ENCODE data around the gene FTCD. TPM values are rescaled to one million over a fixed set of nuclear protein-coding genes. Genes with fewer than 3 reads are reported as not detected.
A peak's percentile ranks its signal among the peaks of the same experiment; 100 is the strongest.

FTCD gene
- total and polyA plus RNA-seq, 9 of the 15 experiments (the other 6 are each of a cell fraction or from before 2014, with no cell fraction given): 0.11 to 1.6 (median 0.67) TPM; not detected in 5

DNA sequence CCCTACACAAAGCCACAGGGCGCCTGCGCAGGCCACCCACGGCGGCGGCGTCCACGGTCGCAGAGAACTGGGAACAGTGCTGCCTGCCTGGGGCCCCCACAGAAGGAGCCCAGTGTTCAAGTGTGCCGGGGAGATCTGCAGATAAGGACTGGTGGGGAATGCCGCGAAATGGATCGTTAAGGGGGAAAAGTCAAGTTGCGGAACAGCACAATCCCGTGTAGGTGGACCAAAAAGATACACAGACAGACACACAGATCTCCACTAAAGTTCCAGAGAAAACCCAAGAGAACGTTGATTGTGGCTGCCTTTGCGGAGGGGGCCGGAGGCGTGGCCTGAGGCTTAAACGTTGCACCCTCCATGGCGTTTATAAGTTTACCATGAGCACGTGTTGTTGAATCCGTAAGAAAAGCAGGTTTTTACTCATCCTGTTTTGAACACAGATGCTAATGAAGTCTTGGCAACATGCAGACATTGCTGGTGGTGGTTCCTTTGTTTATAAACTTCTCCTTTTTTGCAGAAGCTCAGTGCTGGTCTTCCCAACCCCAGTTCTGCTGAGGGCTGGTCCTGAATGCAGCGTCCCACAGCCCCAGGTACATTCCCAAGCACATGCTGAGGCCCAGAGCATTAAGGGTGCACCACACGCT, 24.8 kb upstream of the FTCD start (continued):
- TF ChIP-seq, protein P1, sequence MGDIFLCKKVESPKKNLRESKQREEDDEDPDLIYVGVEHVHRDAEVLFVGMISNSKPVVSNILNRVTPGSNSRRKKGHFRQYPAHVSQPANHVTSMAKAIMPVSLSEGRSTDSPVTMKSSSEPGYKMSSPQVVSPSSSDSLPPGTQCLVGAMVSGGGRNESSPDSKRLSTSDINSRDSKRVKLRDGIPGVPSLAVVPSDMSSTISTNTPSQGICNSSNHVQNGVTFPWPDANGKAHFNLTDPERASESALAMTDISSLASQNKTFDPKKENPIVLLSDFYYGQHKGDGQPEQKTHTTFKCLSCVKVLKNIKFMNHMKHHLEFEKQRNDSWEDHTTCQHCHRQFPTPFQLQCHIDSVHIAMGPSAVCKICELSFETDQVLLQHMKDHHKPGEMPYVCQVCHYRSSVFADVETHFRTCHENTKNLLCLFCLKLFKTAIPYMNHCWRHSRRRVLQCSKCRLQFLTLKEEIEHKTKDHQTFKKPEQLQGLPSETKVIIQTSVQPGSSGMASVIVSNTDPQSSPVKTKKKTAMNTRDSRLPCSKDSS (IDR thresholded peaks at IDR 0.05; ENCODE audit: low read depth, partially characterized antibody): no peak
- TF ChIP-seq, protein P2, sequence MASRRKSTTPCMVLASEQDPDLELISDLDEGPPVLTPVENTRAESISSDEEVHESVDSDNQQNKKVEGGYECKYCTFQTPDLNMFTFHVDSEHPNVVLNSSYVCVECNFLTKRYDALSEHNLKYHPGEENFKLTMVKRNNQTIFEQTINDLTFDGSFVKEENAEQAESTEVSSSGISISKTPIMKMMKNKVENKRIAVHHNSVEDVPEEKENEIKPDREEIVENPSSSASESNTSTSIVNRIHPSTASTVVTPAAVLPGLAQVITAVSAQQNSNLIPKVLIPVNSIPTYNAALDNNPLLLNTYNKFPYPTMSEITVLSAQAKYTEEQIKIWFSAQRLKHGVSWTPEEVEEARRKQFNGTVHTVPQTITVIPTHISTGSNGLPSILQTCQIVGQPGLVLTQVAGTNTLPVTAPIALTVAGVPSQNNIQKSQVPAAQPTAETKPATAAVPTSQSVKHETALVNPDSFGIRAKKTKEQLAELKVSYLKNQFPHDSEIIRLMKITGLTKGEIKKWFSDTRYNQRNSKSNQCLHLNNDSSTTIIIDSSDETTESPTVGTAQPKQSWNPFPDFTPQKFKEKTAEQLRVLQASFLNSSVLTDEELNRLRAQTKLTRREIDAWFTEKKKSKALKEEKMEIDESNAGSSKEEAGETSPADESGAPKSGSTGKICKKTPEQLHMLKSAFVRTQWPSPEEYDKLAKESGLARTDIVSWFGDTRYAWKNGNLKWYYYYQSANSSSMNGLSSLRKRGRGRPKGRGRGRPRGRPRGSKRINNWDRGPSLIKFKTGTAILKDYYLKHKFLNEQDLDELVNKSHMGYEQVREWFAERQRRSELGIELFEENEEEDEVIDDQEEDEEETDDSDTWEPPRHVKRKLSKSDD (conservative IDR thresholded peaks at IDR 0.05; ENCODE audit: low read length): no peak
- TF ChIP-seq BRD9 (IDR thresholded peaks at IDR 0.05; ENCODE audit: low read depth, partially characterized antibody) (no peak), CCNT2 (IDR thresholded peaks at IDR 0.05; ENCODE audit: borderline replicate concordance, extremely low read depth, insufficient read length, low read depth, low read length) (peak; percentile 48), KAT8 (IDR thresholded peaks at IDR 0.05; ENCODE audit: low read depth) (no peak), POLR2G (IDR thresholded peaks at IDR 0.05; ENCODE audit: low read depth, low read length) (no peak), CBFA2T3 (IDR thresholded peaks at IDR 0.05) (no peak), ZNF354B (CRISPR knock-in tag; IDR thresholded peaks at IDR 0.05) (no peak), DPF2 (IDR thresholded peaks at IDR 0.05) (peak; percentile 38; the same call in 1 of the 2 replicates), DNMT1 (IDR thresholded peaks at IDR 0.05) (no peak), RBM14 (IDR thresholded peaks at IDR 0.05; ENCODE audit: borderline replicate concordance, insufficient read depth, low read depth, low read length) (no peak), CBX5 (IDR thresholded peaks at IDR 0.05; ENCODE audit: borderline replicate concordance, low read depth) (no peak), SREBF2 (CRISPR knock-in tag; IDR thresholded peaks at IDR 0.05) (no peak), POU5F1 (IDR thresholded peaks at IDR 0.05; ENCODE audit: borderline replicate concordance, low read depth, low read length, partially characterized antibody) (no peak), FOSL1 (tag; conservative IDR thresholded peaks at IDR 0.05) (no peak)
- TF ChIP-seq, protein P3, sequence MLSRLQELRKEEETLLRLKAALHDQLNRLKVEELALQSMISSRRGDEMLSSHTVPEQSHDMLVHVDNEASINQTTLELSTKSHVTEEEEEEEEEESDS (CRISPR knock-in tag; IDR thresholded peaks at IDR 0.05): no peak
- TF ChIP-seq, protein P4, sequence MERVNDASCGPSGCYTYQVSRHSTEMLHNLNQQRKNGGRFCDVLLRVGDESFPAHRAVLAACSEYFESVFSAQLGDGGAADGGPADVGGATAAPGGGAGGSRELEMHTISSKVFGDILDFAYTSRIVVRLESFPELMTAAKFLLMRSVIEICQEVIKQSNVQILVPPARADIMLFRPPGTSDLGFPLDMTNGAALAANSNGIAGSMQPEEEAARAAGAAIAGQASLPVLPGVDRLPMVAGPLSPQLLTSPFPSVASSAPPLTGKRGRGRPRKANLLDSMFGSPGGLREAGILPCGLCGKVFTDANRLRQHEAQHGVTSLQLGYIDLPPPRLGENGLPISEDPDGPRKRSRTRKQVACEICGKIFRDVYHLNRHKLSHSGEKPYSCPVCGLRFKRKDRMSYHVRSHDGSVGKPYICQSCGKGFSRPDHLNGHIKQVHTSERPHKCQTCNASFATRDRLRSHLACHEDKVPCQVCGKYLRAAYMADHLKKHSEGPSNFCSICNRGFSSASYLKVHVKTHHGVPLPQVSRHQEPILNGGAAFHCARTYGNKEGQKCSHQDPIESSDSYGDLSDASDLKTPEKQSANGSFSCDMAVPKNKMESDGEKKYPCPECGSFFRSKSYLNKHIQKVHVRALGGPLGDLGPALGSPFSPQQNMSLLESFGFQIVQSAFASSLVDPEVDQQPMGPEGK (CRISPR knock-in tag; IDR thresholded peaks at IDR 0.05; ENCODE audit: borderline replicate concordance): no peak
- TF ChIP-seq, protein P5, sequence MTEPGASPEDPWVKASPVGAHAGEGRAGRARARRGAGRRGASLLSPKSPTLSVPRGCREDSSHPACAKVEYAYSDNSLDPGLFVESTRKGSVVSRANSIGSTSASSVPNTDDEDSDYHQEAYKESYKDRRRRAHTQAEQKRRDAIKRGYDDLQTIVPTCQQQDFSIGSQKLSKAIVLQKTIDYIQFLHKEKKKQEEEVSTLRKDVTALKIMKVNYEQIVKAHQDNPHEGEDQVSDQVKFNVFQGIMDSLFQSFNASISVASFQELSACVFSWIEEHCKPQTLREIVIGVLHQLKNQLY (CRISPR knock-in tag; conservative IDR thresholded peaks at IDR 0.05): no peak
- TF ChIP-seq, protein P6, sequence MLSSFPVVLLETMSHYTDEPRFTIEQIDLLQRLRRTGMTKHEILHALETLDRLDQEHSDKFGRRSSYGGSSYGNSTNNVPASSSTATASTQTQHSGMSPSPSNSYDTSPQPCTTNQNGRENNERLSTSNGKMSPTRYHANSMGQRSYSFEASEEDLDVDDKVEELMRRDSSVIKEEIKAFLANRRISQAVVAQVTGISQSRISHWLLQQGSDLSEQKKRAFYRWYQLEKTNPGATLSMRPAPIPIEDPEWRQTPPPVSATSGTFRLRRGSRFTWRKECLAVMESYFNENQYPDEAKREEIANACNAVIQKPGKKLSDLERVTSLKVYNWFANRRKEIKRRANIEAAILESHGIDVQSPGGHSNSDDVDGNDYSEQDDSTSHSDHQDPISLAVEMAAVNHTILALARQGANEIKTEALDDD (IDR thresholded peaks at IDR 0.05): no peak
